ENCODE results near the gene LHFPL3. TPM values are rescaled to one million over a fixed set of nuclear protein-coding genes. Genes with fewer than 3 reads are reported as not detected.

The LHFPL3 gene
- total and polyA plus RNA-seq, 2 of the 13 experiments (the other 11 are each of a cell fraction or from before 2014, with no cell fraction given): not detected

GRCh38 chr7:104943502-104944343 lies 615.3 kb downstream of the LHFPL3 start (continued):
- TF ChIP-seq ZNF570 (CRISPR knock-in tag; IDR thresholded peaks at IDR 0.05; ENCODE audit: borderline replicate concordance): no peak
- no peak for TF ChIP-seq ZFP36 (IDR thresholded peaks at IDR 0.05; ENCODE audit: borderline replicate concordance, low read depth, low read length, partially characterized antibody)
- no peak for TF ChIP-seq MBD4 (IDR thresholded peaks at IDR 0.05; ENCODE audit: borderline replicate concordance, low read length)
- TF ChIP-seq ZFY (CRISPR knock-in tag; IDR thresholded peaks at IDR 0.05): peak; percentile 14; the same call in 1 of the 2 replicates
- TF ChIP-seq ZNF552 (CRISPR knock-in tag; IDR thresholded peaks at IDR 0.05; ENCODE audit: borderline replicate concordance): no peak
- TF ChIP-seq TCF7L2 (IDR thresholded peaks at IDR 0.05; ENCODE audit: low read depth, low read length): peak; percentile 39; the same call in 1 of the 2 replicates
- peak; percentile 42 for TF ChIP-seq HNF4A (CRISPR knock-in tag; IDR thresholded peaks at IDR 0.05)
- peak in 1 of 2 experiments; percentile 65; a peak in 2 of 4 replicates for TF ChIP-seq POLR2A (IDR thresholded peaks at IDR 0.05; ENCODE audit: insufficient read depth in 1 of 2, low read depth in 2 of 2, low read length in 2 of 2)
- TF ChIP-seq SETDB1 (CRISPR knock-in tag; IDR thresholded peaks at IDR 0.05; ENCODE audit: borderline replicate concordance): no peak
- TF ChIP-seq ZSCAN20 (CRISPR knock-in tag; IDR thresholded peaks at IDR 0.05; ENCODE audit: borderline replicate concordance): no peak
- TF ChIP-seq ZNF598 (CRISPR knock-in tag; IDR thresholded peaks at IDR 0.05; ENCODE audit: borderline replicate concordance): no peak
- no peak for TF ChIP-seq PCBP2 (optimal IDR thresholded peaks at IDR 0.05; ENCODE audit: low read depth, low read length, poor library complexity, severe bottlenecking)
- TF ChIP-seq KAT2B (IDR thresholded peaks at IDR 0.05; ENCODE audit: borderline replicate concordance, low read depth, low read length): no peak
- TF ChIP-seq, protein P1, sequence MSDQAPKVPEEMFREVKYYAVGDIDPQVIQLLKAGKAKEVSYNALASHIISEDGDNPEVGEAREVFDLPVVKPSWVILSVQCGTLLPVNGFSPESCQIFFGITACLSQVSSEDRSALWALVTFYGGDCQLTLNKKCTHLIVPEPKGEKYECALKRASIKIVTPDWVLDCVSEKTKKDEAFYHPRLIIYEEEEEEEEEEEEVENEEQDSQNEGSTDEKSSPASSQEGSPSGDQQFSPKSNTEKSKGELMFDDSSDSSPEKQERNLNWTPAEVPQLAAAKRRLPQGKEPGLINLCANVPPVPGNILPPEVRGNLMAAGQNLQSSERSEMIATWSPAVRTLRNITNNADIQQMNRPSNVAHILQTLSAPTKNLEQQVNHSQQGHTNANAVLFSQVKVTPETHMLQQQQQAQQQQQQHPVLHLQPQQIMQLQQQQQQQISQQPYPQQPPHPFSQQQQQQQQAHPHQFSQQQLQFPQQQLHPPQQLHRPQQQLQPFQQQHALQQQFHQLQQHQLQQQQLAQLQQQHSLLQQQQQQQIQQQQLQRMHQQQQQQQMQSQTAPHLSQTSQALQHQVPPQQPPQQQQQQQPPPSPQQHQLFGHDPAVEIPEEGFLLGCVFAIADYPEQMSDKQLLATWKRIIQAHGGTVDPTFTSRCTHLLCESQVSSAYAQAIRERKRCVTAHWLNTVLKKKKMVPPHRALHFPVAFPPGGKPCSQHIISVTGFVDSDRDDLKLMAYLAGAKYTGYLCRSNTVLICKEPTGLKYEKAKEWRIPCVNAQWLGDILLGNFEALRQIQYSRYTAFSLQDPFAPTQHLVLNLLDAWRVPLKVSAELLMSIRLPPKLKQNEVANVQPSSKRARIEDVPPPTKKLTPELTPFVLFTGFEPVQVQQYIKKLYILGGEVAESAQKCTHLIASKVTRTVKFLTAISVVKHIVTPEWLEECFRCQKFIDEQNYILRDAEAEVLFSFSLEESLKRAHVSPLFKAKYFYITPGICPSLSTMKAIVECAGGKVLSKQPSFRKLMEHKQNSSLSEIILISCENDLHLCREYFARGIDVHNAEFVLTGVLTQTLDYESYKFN (CRISPR knock-in tag; conservative IDR thresholded peaks at IDR 0.05): 0 out of 2 replicates have a peak, but pooled peaks have one; percentile 23
- no peak for TF ChIP-seq DDIT3 (CRISPR knock-in tag; IDR thresholded peaks at IDR 0.05)
- TF ChIP-seq SAFB2 (CRISPR knock-in tag; IDR thresholded peaks at IDR 0.05; ENCODE audit: borderline replicate concordance, low read depth): no peak
- no peak for TF ChIP-seq AGO2 (optimal IDR thresholded peaks at IDR 0.05; ENCODE audit: low read depth, low read length)
- no peak for TF ChIP-seq SPEN (CRISPR knock-in tag; IDR thresholded peaks at IDR 0.05; ENCODE audit: low read depth)
- TF ChIP-seq SUZ12 (IDR thresholded peaks at IDR 0.05; ENCODE audit: low read depth, low read length): no peak
- no peak for TF ChIP-seq ZNF512B (CRISPR knock-in tag; IDR thresholded peaks at IDR 0.05; ENCODE audit: borderline replicate concordance)
- peak; percentile 54; the same call in 1 of the 2 replicates for TF ChIP-seq ZNF724P (CRISPR knock-in tag; IDR thresholded peaks at IDR 0.05; ENCODE audit: borderline replicate concordance)
- TF ChIP-seq BRD4 (CRISPR knock-in tag; IDR thresholded peaks at IDR 0.05): no peak
- TF ChIP-seq TARDBP (CRISPR knock-in tag; IDR thresholded peaks at IDR 0.05): peak; percentile 21; the same call in 1 of the 2 replicates
- TF ChIP-seq ISX (CRISPR knock-in tag; conservative IDR thresholded peaks at IDR 0.05): no peak
